Glutamatergic neuron (in vitro differentiated cells): ENCODE measurements around the gene IFI35. TPM values are rescaled to one million over a fixed set of nuclear protein-coding genes. Genes with fewer than 3 reads are reported as not detected.

ENCODE experiments used
- DNase-seq: peaks from one replicate; pipeline ENCODE4 v3.0.0; 2022
- H3K27ac Mint-ChIP-seq: one replicate; pipeline ENCODE4 v1.8.0; 2020; ENCODE audit warnings: mild to moderate bottlenecking, mixed read lengths, inconsistent platforms; ENCODE audit not compliant: unreplicated experiment
- H3K27me3 Mint-ChIP-seq: one replicate; pipeline ENCODE4 v1.8.0; 2020; ENCODE audit warnings: mild to moderate bottlenecking, moderate library complexity, mixed read lengths, inconsistent platforms; ENCODE audit not compliant: unreplicated experiment
- H3K36me3 Mint-ChIP-seq: one replicate; pipeline ENCODE4 v1.8.0; 2020; ENCODE audit warnings: mild to moderate bottlenecking, mixed read lengths, inconsistent platforms; ENCODE audit not compliant: unreplicated experiment
- H3K4me1 Mint-ChIP-seq: one replicate; pipeline ENCODE4 v1.8.0; 2020; ENCODE audit warnings: mild to moderate bottlenecking, low read depth, mixed read lengths, inconsistent platforms; ENCODE audit not compliant: unreplicated experiment
- H3K4me3 Mint-ChIP-seq: one replicate; pipeline ENCODE4 v1.8.0; 2020; ENCODE audit warnings: mild to moderate bottlenecking, mixed read lengths, inconsistent platforms; ENCODE audit not compliant: unreplicated experiment
- H3K9me3 Mint-ChIP-seq: one replicate; pipeline ENCODE4 v1.8.0; 2020; ENCODE audit warnings: mild to moderate bottlenecking, moderate library complexity, mixed read lengths, inconsistent platforms; ENCODE audit not compliant: unreplicated experiment
- total RNA-seq: library from RNA; stranded (reverse); fragmentation: NEBNext Ultra II Directional; extraction: Animal tissue kit (Norgen Biotek cat#: 25700); gene quantifications from one replicate; pipeline ENCODE4 v1.2.1, GENCODE V29; 2021; ENCODE audit not compliant: unreplicated experiment
- TF ChIP-seq, protein P1 (sequence below): fragments of 200-600 bp; sonication (generic); IDR thresholded peaks from one replicate; pipeline ENCODE4 v1.5.0; 2021; ENCODE audit not compliant: partially characterized antibody, unreplicated experiment

The IFI35 gene
- total RNA-seq, 1 donor from 2014 or later, result not detected

DNA sequence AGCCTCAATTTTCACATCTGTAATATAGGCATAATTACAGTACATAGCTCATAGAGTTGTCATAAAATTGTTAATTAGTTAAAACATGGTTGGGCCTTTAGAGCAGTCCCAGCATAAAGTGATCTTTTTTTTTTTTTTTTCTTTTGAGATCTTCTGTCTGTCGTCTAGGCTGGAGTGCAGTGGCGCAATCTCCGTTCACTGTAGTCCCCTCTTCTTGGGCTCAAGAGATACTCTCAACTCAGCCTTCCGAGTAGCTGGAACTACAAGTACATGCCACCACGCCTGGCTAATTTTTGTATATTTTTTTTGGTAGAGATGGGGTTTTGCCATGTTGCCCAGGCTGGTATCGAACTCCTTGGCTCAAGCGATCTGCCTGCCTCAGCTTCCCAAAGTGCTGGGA lies 49.5 kb downstream of the IFI35 start:
- Mint-ChIP-seq H3K27ac (no peak overlapping the region), H3K4me3 (no peak overlapping the region), H3K27me3 (peaks cover 2% of the 10 kb centered on the region), H3K36me3 (no peaks in the 10 kb centered on the region), H3K9me3 (no peaks in the 10 kb centered on the region), H3K4me1 (no peaks in the 10 kb centered on the region)
- no peak for DNase-seq
- TF ChIP-seq, protein P1, sequence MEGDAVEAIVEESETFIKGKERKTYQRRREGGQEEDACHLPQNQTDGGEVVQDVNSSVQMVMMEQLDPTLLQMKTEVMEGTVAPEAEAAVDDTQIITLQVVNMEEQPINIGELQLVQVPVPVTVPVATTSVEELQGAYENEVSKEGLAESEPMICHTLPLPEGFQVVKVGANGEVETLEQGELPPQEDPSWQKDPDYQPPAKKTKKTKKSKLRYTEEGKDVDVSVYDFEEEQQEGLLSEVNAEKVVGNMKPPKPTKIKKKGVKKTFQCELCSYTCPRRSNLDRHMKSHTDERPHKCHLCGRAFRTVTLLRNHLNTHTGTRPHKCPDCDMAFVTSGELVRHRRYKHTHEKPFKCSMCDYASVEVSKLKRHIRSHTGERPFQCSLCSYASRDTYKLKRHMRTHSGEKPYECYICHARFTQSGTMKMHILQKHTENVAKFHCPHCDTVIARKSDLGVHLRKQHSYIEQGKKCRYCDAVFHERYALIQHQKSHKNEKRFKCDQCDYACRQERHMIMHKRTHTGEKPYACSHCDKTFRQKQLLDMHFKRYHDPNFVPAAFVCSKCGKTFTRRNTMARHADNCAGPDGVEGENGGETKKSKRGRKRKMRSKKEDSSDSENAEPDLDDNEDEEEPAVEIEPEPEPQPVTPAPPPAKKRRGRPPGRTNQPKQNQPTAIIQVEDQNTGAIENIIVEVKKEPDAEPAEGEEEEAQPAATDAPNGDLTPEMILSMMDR, result no peak

GRCh38 chr17:43062984-43063638 lies 56.5 kb downstream of the IFI35 start:
- no peak overlapping the region for H3K27ac Mint-ChIP-seq
- H3K36me3 Mint-ChIP-seq, result no peaks in the 10 kb centered on the region
- H3K9me3 Mint-ChIP-seq, result peaks cover 2% of the 10 kb centered on the region
- H3K4me3 Mint-ChIP-seq, result no peak overlapping the region
- TF ChIP-seq, protein P1, result no peak
- DNase-seq, result no peak
- peaks cover 2% of the 10 kb centered on the region for H3K27me3 Mint-ChIP-seq
- H3K4me1 Mint-ChIP-seq, result peaks cover 3% of the 10 kb centered on the region

Other genes with a start within 250 kb of the IFI35 start
- gene RAMP2, start 245.6 kb upstream of the IFI35 start, total RNA-seq, result 4.6 TPM
- gene VPS25, start 233.3 kb upstream of the IFI35 start, total RNA-seq, result 84.3 TPM
- 2.7 TPM for gene WNK4, start 226.2 kb upstream of the IFI35 start, total RNA-seq
- gene COA3, start 208.1 kb upstream of the IFI35 start, total RNA-seq, result 56.7 TPM
- not detected for gene CNTD1, start 207.9 kb upstream of the IFI35 start, total RNA-seq
- 72.1 TPM for gene BECN1, start 182.5 kb upstream of the IFI35 start, total RNA-seq
- gene PSME3, start 173.4 kb upstream of the IFI35 start, total RNA-seq, result 127 TPM
- gene AOC2, start 162.2 kb upstream of the IFI35 start, total RNA-seq, result 6.1 TPM
- gene AOC3, start 155.6 kb upstream of the IFI35 start, total RNA-seq, result 2.0 TPM
- gene G6PC1, start 106.0 kb upstream of the IFI35 start, total RNA-seq, result not detected
- 73.9 TPM for gene AARSD1, start 42.3 kb upstream of the IFI35 start, total RNA-seq
- 4.1 TPM for gene PTGES3L, start 26.7 kb upstream of the IFI35 start, total RNA-seq
- gene RUNDC1, start 26.2 kb upstream of the IFI35 start, total RNA-seq, result 14.0 TPM
- gene RPL27, start 8.4 kb upstream of the IFI35 start, total RNA-seq, result 658 TPM
- gene VAT1, start 15.6 kb downstream of the IFI35 start, total RNA-seq, result 413 TPM
- 75.8 TPM for gene RND2, start 18.4 kb downstream of the IFI35 start, total RNA-seq
- gene BRCA1, start 118.6 kb downstream of the IFI35 start, total RNA-seq, result 11.3 TPM
- 51.8 TPM for gene NBR1, start 164.4 kb downstream of the IFI35 start, total RNA-seq
- gene TMEM106A, start 205.1 kb downstream of the IFI35 start, total RNA-seq, result 2.3 TPM
- gene CCDC200, start 221.8 kb downstream of the IFI35 start, total RNA-seq, result not detected
- gene RNU2-1, start 227.2 kb downstream of the IFI35 start, total RNA-seq, result 9,258 TPM